A673 (cell line): ENCODE measurements around the gene PDE8B.

ENCODE experiments used
- CTCF ChIP-seq: fragments of 300-800, 200-600 bp; sonication (generic); conservative IDR thresholded peaks from 2 replicates; pipeline ENCODE4 v1.5.1; 2017; ENCODE audit warnings: low read depth, mild to moderate bottlenecking, antibody characterized with exemption, low read length, moderate library complexity, mixed read lengths
- EZH2 ChIP-seq: fragments of 200-600 bp; sonication (generic); IDR thresholded peaks from 2 replicates; pipeline ENCODE4 v1.6.1; 2017; ENCODE audit warnings: borderline replicate concordance, low read depth, mild to moderate bottlenecking, mixed read lengths, antibody characterized with exemption, low read length; ENCODE audit not compliant: poor library complexity, severe bottlenecking

- no peak for TF ChIP-seq CTCF
- no peak for TF ChIP-seq EZH2
Observed at GRCh38 chr5:77343165-77343564, 132.7 kb downstream of the PDE8B start.
